PC-3 (cell line): Measurements from ENCODE around the gene TST. TPM values are rescaled to one million over a fixed set of nuclear protein-coding genes. Genes with fewer than 3 reads are reported as not detected.

Experiments
- ATAC-seq: fragments of 200-7000 bp; cut with Tn5 transposase; 2 replicates; pipeline ENCODE4 v1.9.1; 2020; ENCODE audit warnings: mild to moderate bottlenecking, moderate library complexity
- BruUV-seq: library from RNA; stranded (reverse); fragments of 400-500 nt; replicated peaks from 2 replicates; lab custom pipeline; 2021; lab: Mats Ljungman, UMichigan
- CTCF ChIA-PET: fragments of 300-600 bp; sonication (Branson Sonifier 250); formaldehyde crosslinking; loops from one replicate; lab custom pipeline; 2022; ENCODE audit warnings: antibody characterized with exemption; lab: Charles Lee
- POLR2A ChIA-PET: fragments of 300-600 bp; sonication (Branson Sonifier 250); formaldehyde crosslinking; loops from one replicate; lab custom pipeline; 2022; ENCODE audit warnings: antibody characterized with exemption; ENCODE audit not compliant: unreplicated experiment; lab: Charles Lee
- DNase-seq: peaks from one replicate; pipeline ENCODE4 v3.0.0-alpha.2; 2015
- H2AFZ ChIP-seq: fragments of 300-600 bp; sonication (generic); 2 replicates; pipeline ENCODE4 v1.6.0; 2016; ENCODE audit warnings: antibody characterized with exemption, low read length
- H3F3A ChIP-seq: fragments of 300-600 bp; sonication (generic); one replicate; pipeline ENCODE4 v1.6.0; 2017; ENCODE audit warnings: antibody characterized with exemption, low read length, control low read depth, mild to moderate bottlenecking; ENCODE audit not compliant: unreplicated experiment
- H3K27ac ChIP-seq: fragments of 300-600 bp; sonication (generic); 2 replicates; pipeline ENCODE4 v1.5.1; 2016; ENCODE audit warnings: mild to moderate bottlenecking, low read length
- H3K27me3 ChIP-seq: fragments of 300-600 bp; sonication (generic); 2 replicates; pipeline ENCODE4 v1.6.1; 2016; ENCODE audit warnings: low read length, mixed read lengths
- H3K36me3 ChIP-seq: fragments of 300-600 bp; sonication (generic); 2 replicates; pipeline ENCODE4 v1.6.1; 2016; ENCODE audit warnings: low read depth, mixed run types, low read length, mixed read lengths
- H3K4me1 ChIP-seq: fragments of 300-600 bp; sonication (generic); 2 replicates; pipeline ENCODE4 v1.5.1; 2016; ENCODE audit warnings: low read length; ENCODE audit not compliant: insufficient read depth
- H3K4me2 ChIP-seq: fragments of 300-600 bp; sonication (generic); 2 replicates; pipeline ENCODE4 v1.6.0; 2016; ENCODE audit warnings: low read length
- H3K4me3 ChIP-seq: fragments of 300-600 bp; sonication (generic); 2 replicates; pipeline ENCODE4 v1.5.1; 2016; ENCODE audit warnings: mild to moderate bottlenecking, low read length, mixed read lengths
- H3K79me2 ChIP-seq: fragments of 300-600 bp; sonication (generic); 2 replicates; pipeline ENCODE4 v1.6.1; 2017; ENCODE audit warnings: low read length, mixed read lengths
- H3K9ac ChIP-seq: fragments of 300-600 bp; sonication (generic); 2 replicates; pipeline ENCODE4 v1.6.0; 2016; ENCODE audit warnings: mild to moderate bottlenecking, low read length
- H3K9me2 ChIP-seq: fragments of 300-600 bp; sonication (generic); replicated peaks from 2 replicates; pipeline ENCODE4 v1.6.1; 2016; ENCODE audit warnings: mixed run types, low read length, mixed read lengths
- H3K9me3 ChIP-seq: fragments of 300-600 bp; sonication (generic); 2 replicates; pipeline ENCODE4 v1.6.1; 2016; ENCODE audit warnings: low read length, mixed read lengths
- H4K20me1 ChIP-seq: fragments of 300-600 bp; sonication (generic); 2 replicates; pipeline ENCODE4 v1.6.1; 2016; ENCODE audit warnings: low read length, mixed read lengths
- CTCF ChIP-seq: fragments of 300-600 bp; sonication (generic); conservative IDR thresholded peaks from 2 replicates; pipeline ENCODE4 v1.5.1; 2017; ENCODE audit warnings: antibody characterized with exemption, low read depth, mild to moderate bottlenecking, low read length
- EZH2 ChIP-seq: fragments of 300-600 bp; sonication (generic); IDR thresholded peaks from one replicate; pipeline ENCODE4 v1.6.1; 2017; ENCODE audit warnings: antibody characterized with exemption, mild to moderate bottlenecking, low read length; ENCODE audit not compliant: unreplicated experiment
- EZH2phosphoT487 ChIP-seq: fragments of 300-600 bp; sonication (generic); IDR thresholded peaks from 2 replicates; pipeline ENCODE4 v1.6.1; 2018; ENCODE audit warnings: mild to moderate bottlenecking, antibody characterized with exemption, low read length, borderline replicate concordance
- intact Hi-C: fragments of 100-400 bp; cut with micrococcal nuclease; formaldehyde crosslinking; loops from 2 replicates; pipeline ENCODE4 v1.9.0; 2023
- total RNA-seq: library from RNA; depleted of rRNA; stranded (reverse); fragments of >200 nt; gene quantifications from 2 replicates; pipeline ENCODE4 v1.2.3, GENCODE V29; 2014

The TST gene
- total RNA-seq, 1 experiment from 2014 or later, result 35.9 TPM

- H3K27ac ChIP-seq, result no peak overlapping the region
- no peak overlapping the region for H3K4me2 ChIP-seq
- no TSS peak for BruUV-seq
- no peaks in the 10 kb centered on the region for H3K9me3 ChIP-seq
- H3K27me3 ChIP-seq, result no peaks in the 10 kb centered on the region
- POLR2A ChIA-PET, result interaction anchor here (0.6 kb wide), 1 partner anchor 32 kb away, joined by 3 read pairs; no protein-coding TSS in a partner anchor
- no peak overlapping the region for H3K4me3 ChIP-seq
- ATAC-seq, result no peak
- intact Hi-C loops, result no loop called here
- no peaks in the 10 kb centered on the region for H3K36me3 ChIP-seq
- no peaks in the 10 kb centered on the region for H4K20me1 ChIP-seq
- no peaks in the 10 kb centered on the region for H3K79me2 ChIP-seq
- no peaks in the 10 kb centered on the region for H3K9me2 ChIP-seq
- H3F3A ChIP-seq, result no peaks in the 10 kb centered on the region
- H2AFZ ChIP-seq, result no peak overlapping the region
- H3K4me1 ChIP-seq, result no peaks in the 10 kb centered on the region; the same call in 1 of the 2 replicates
- DNase-seq, result no peak
- H3K9ac ChIP-seq, result no peak overlapping the region
- CTCF ChIA-PET, result interaction anchor here (1.0 kb wide), 1 partner anchor 148 kb away, joined by 5 read pairs; no protein-coding TSS in a partner anchor
- TF ChIP-seq CTCF (no peak), EZH2 (no peak), EZH2phosphoT487 (no peak)
Measured at GRCh38 chr22:37050913-37051312, 31.7 kb upstream of the TST start.

GRCh38 chr22:37049224-37049623 lies 30.0 kb upstream of the TST start:
- Histone ChIP-seq H3K9me2 (no peaks in the 10 kb centered on the region), H3K4me2 (no peak overlapping the region), H3K9ac (no peak overlapping the region), H3K79me2 (no peaks in the 10 kb centered on the region), H3F3A (no peaks in the 10 kb centered on the region), H3K9me3 (no peaks in the 10 kb centered on the region), H3K27ac (no peak overlapping the region), H3K27me3 (no peaks in the 10 kb centered on the region), H2AFZ (no peak overlapping the region), H3K4me1 (peaks cover 7% of the 10 kb centered on the region), H3K36me3 (no peaks in the 10 kb centered on the region), H3K4me3 (no peak overlapping the region), H4K20me1 (no peaks in the 10 kb centered on the region)
- DNase-seq (no peak), ATAC-seq (no peak)
- intact Hi-C loops, result no loop called here
- TF ChIP-seq EZH2phosphoT487 (no peak), CTCF (no peak), EZH2 (no peak)
- POLR2A ChIA-PET, result no interaction called here
- no TSS peak for BruUV-seq
- CTCF ChIA-PET, result no interaction called here

- intact Hi-C loops, result no loop called here
- H3K4me3 ChIP-seq, result no peak overlapping the region
- no peaks in the 10 kb centered on the region for H3K79me2 ChIP-seq
- no peaks in the 10 kb centered on the region for H3K27me3 ChIP-seq
- no peaks in the 10 kb centered on the region for H3K9me2 ChIP-seq
- H3K27ac ChIP-seq, result no peak overlapping the region
- no peak overlapping the region for H3K4me2 ChIP-seq
- H4K20me1 ChIP-seq, result no peaks in the 10 kb centered on the region
- BruUV-seq, result no TSS peak
- DNase-seq, result no peak
- no peak overlapping the region for H2AFZ ChIP-seq
- H3K36me3 ChIP-seq, result no peaks in the 10 kb centered on the region
- no peak for ATAC-seq
- POLR2A ChIA-PET, result no interaction called here
- no peak overlapping the region for H3K9ac ChIP-seq
- no peaks in the 10 kb centered on the region for H3K9me3 ChIP-seq
- TF ChIP-seq EZH2 (no peak), CTCF (no peak), EZH2phosphoT487 (no peak)
- CTCF ChIA-PET, result interaction anchor here (0.7 kb wide), 1 partner anchor 522 kb away, joined by 16 read pairs; no protein-coding TSS in a partner anchor
- H3F3A ChIP-seq, result no peaks in the 10 kb centered on the region
- peaks cover 9% of the 10 kb centered on the region for H3K4me1 ChIP-seq
Measured at GRCh38 chr22:37048133-37048532, 28.9 kb upstream of the TST start.
